Endothelial cell of umbilical vein (primary cell): ENCODE measurements around the gene TRERF1.

ENCODE experiments used
- CTCF ChIP-seq, 2 donors: IDR thresholded peaks; 1 replicate in 1 of 2; 2 replicates in 1 of 2; pipeline ENCODE4 v1.5.1; 2011; ENCODE audit warnings: low read length in 2 of 2, mild to moderate bottlenecking in 2 of 2, moderate library complexity in 2 of 2, control low read depth in 1 of 2, inconsistent platforms in 1 of 2, low read depth in 1 of 2; ENCODE audit not compliant: insufficient read depth in 1 of 2; ENCODE audit errors: extremely low read depth in 1 of 2
- POLR2A ChIP-seq: IDR thresholded peaks from 2 replicates; pipeline ENCODE4 v1.6.1; 2012; ENCODE audit warnings: low read depth, mild to moderate bottlenecking, control low read depth, low read length

- TF ChIP-seq CTCF (IDR thresholded peaks at IDR 0.05; ENCODE audit: extremely low read depth in 1 of 2, insufficient read depth in 1 of 2, low read depth in 1 of 2, low read length in 2 of 2) = no peak
- TF ChIP-seq POLR2A = no peak
Measured at GRCh38 chr6:42276034-42276890, 175.5 kb downstream of the TRERF1 start.
